Peyer's patch (tissue), 4 donors: Measurements from ENCODE around the gene MEN1.

Source experiments
- CTCF ChIP-seq, 6 experiments: fragments of 450-650 bp in 4 of 6; fragments of 200-600 bp in 2 of 6; sonication (generic) in 1 of 6; IDR thresholded peaks; one replicate each; pipeline ENCODE4 v1.5.1; 2017 to 2019; ENCODE audit warnings: antibody characterized with exemption in 6 of 6, mild to moderate bottlenecking in 3 of 6, moderate library complexity in 1 of 6
- POLR2A ChIP-seq, 2 donors: fragments of 450-650 bp; IDR thresholded peaks; one replicate each; pipeline ENCODE4 v1.5.1; 2017; ENCODE audit warnings: antibody characterized with exemption in 2 of 2, mild to moderate bottlenecking in 2 of 2, moderate library complexity in 2 of 2

GRCh38 chr11:64859542-64860414 lies 49.4 kb upstream of the MEN1 start:
- TF ChIP-seq CTCF (IDR thresholded peaks at IDR 0.05): no peak
- TF ChIP-seq POLR2A (IDR thresholded peaks at IDR 0.05): peak in 1 of 2 donors; percentile 23
